Testis (tissue), 3 donors: ENCODE data around the gene SPAG5. TPM values are rescaled to one million over a fixed set of nuclear protein-coding genes. Genes with fewer than 3 reads are reported as not detected.

Source experiments
- DNase-seq: peaks from one replicate; pipeline ENCODE4 v3.0.0-alpha.2; 2019
- H3K27ac ChIP-seq, 2 donors: fragments of 200-600 bp; sonication (generic); one replicate each; pipeline ENCODE4 v1.5.1; 2019
- H3K27me3 ChIP-seq: fragments of 200-600 bp; sonication (generic); one replicate; pipeline ENCODE4 v1.5.1; 2019
- H3K36me3 ChIP-seq: fragments of 200-600 bp; sonication (generic); one replicate; pipeline ENCODE4 v1.5.1; 2017; ENCODE audit warnings: low read depth; ENCODE audit errors: missing control alignments
- H3K4me1 ChIP-seq: fragments of 200-600 bp; sonication (generic); one replicate; pipeline ENCODE4 v1.5.1; 2019
- H3K4me3 ChIP-seq, 2 donors: fragments of 200-600 bp; sonication (generic); one replicate each; pipeline ENCODE4 v1.5.1; 2017 to 2019
- H3K9me3 ChIP-seq: fragments of 200-600 bp; sonication (generic); one replicate; pipeline ENCODE4 v1.5.1; 2017
- POLR2A ChIP-seq: fragments of 450-650 bp; IDR thresholded peaks from one replicate; pipeline ENCODE4 v1.6.1; 2017; ENCODE audit warnings: antibody characterized with exemption, mild to moderate bottlenecking, moderate library complexity
- WGBS, 2 donors: methylation state at CpG; one replicate each; pipeline ENCODE4 v1.1.5; 2018; 5-methylcytosine and 5-hydroxymethylcytosine counted together
- intact Hi-C: fragments of 100-400 bp; cut with DNase I; formaldehyde crosslinking; loops from one replicate; pipeline ENCODE4 v1.15.1; 2023; ENCODE audit warnings: low total_unique reads
- polyA plus RNA-seq: library from polyadenylated mRNA; stranded (reverse); fragments of 350-450 nt; fragmentation: Illumina TruSeq; extraction: RNeasy Lipid Tissue Mini Kit (QIAGEN cat#74804); gene quantifications from one replicate; pipeline ENCODE4 v1.2.3, GENCODE V29; 2014; ENCODE audit warnings: low read depth, low replicate concordance; ENCODE audit not compliant: insufficient read depth
- total RNA-seq, 2 donors: library from RNA; depleted of rRNA; stranded (reverse); fragments of >200 nt; gene quantifications; one replicate each; pipeline ENCODE4 v1.2.3, GENCODE V29; 2016
- TF ChIP-seq, protein P1 (sequence below), 3 experiments: fragments of 450-650 bp in 2 of 3; fragments of 200-600 bp in 1 of 3; sonication (generic) in 1 of 3; IDR thresholded peaks; one replicate each; pipeline ENCODE4 v1.5.1; 2016 to 2019; ENCODE audit warnings: antibody characterized with exemption in 3 of 3, mild to moderate bottlenecking in 2 of 3, moderate library complexity in 1 of 3

SPAG5 gene
- total and polyA plus RNA-seq, 3 donors from 2014 or later, result 79.4 to 232 (median 116) TPM

DNA sequence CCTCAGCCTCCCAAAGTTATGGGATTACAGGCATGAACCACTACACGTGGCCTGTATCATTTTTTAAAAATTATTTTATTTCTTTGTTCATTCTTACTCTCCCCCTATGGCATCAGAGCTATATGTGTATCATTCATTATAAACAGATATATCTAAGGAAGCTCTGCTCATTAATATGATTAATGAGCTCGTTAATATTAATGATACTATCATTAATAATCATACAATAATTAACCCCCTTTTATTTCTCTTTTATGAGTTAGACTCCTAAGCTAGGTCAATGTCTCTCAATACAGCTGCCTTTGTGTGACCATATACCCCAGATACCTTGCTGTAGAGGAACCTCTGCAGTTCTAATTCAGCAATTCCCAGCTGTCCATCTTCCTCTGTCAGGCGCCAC lies 19.6 kb upstream of the SPAG5 start:
- intact Hi-C loops, result no loop called here
- Histone ChIP-seq H3K36me3 (no peaks in the 10 kb centered on the region), H3K27me3 (no peaks in the 10 kb centered on the region), H3K9me3 (no peaks in the 10 kb centered on the region), H3K4me1 (no peaks in the 10 kb centered on the region), H3K4me3 (no peak overlapping the region), H3K27ac (no peak overlapping the region)
- 91 to 96% methylated on average over 3 of the region's 3 CpGs for WGBS, 2 donors
- DNase-seq, result no peak
- TF ChIP-seq POLR2A, result no peak
- TF ChIP-seq, protein P1, sequence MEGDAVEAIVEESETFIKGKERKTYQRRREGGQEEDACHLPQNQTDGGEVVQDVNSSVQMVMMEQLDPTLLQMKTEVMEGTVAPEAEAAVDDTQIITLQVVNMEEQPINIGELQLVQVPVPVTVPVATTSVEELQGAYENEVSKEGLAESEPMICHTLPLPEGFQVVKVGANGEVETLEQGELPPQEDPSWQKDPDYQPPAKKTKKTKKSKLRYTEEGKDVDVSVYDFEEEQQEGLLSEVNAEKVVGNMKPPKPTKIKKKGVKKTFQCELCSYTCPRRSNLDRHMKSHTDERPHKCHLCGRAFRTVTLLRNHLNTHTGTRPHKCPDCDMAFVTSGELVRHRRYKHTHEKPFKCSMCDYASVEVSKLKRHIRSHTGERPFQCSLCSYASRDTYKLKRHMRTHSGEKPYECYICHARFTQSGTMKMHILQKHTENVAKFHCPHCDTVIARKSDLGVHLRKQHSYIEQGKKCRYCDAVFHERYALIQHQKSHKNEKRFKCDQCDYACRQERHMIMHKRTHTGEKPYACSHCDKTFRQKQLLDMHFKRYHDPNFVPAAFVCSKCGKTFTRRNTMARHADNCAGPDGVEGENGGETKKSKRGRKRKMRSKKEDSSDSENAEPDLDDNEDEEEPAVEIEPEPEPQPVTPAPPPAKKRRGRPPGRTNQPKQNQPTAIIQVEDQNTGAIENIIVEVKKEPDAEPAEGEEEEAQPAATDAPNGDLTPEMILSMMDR (IDR thresholded peaks at IDR 0.05), result no peak

DNA sequence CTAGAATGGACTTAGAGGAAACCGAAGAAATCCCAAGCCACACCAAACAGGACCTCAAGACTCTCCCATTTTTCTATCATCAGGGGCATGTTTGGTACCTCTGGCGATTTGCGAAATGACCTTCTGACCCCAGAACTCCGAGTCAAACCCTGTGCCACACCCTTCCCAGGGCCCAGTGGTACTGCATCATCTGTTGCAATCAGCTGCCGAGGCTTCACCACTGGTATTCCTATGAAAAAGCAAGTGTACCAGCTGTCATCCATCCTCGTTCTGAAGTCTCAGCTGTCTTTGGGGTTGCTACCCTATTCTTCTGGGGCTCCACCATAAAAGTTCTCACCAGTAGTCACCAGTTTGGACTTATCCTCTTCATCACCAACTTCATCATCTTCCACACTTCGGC lies 17.5 kb upstream of the SPAG5 start:
- TF ChIP-seq, protein P1 (IDR thresholded peaks at IDR 0.05), result no peak
- no peak for TF ChIP-seq POLR2A
- Histone ChIP-seq H3K4me3 (no peak overlapping the region), H3K9me3 (no peaks in the 10 kb centered on the region), H3K36me3 (no peaks in the 10 kb centered on the region), H3K27me3 (no peaks in the 10 kb centered on the region), H3K27ac (no peak overlapping the region), H3K4me1 (no peaks in the 10 kb centered on the region)
- 83 to 89% methylated on average over 7 of the region's 7 CpGs for WGBS, 2 donors
- no peak for DNase-seq
- intact Hi-C loops, result no loop called here

DNA sequence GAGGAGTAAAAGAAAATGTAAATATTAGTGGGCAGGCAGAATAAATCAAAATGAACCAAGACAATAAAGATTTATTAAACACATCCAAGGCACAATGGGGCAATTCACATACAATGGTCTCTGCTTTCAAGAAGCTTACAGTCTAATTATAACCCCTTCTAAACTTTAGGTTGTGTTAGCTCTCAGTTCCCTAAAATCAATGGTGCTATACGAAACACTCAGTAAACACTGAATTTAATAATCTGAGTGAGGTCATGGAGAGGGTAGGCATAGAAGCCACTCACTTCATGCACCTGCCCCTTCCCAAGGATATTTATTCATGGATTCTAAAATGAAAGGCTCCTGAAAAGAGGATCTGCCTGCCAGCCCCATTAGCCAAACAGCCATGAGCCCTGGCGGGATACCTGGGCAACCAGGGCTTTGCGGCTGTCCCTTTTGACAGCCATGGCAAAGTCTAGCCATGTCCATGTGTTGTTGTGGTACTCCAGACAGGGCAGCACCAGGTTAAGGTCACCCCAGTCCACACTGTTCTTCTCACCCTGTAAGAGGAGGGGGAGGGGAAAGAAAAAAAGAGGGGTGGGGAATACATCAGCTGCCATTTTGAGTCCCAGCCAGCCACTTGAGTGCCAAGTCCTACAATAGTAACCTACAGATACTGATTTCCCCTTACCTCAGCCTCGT lies 16.6 kb upstream of the SPAG5 start:
- no peaks in the 10 kb centered on the region for H3K9me3 ChIP-seq
- H3K27me3 ChIP-seq, result no peaks in the 10 kb centered on the region
- H3K27ac ChIP-seq, result no peak overlapping the region
- H3K4me1 ChIP-seq, result no peaks in the 10 kb centered on the region
- no peak for DNase-seq
- TF ChIP-seq, protein P1 (IDR thresholded peaks at IDR 0.05), result no peak
- TF ChIP-seq POLR2A, result no peak
- intact Hi-C loops, result no loop called here
- no peak overlapping the region for H3K4me3 ChIP-seq
- no peaks in the 10 kb centered on the region for H3K36me3 ChIP-seq
- 76 to 86% methylated on average over 4 of the region's 4 CpGs for WGBS, 2 donors

DNA sequence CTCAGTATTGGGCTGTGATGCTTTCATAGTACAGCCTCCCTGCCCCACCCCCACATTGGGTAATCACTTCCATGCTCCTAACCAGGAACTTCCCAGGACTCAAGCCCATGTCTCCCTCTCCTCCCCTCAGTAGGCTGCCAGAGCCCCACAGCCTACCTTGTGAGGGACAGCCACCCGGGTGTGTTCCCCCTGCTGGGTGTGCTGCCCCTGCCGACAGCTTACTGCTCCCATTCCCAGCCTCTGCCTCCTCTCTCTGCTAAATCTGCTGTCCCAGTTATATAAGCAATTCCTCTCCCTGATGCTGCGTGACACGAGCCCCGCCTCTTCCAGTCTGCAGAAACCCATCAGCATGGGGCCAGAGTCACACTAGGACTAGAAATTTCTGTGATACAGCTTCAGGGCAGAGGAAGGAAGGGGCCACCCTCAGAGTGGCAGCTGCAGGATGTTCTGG lies 15.1 kb upstream of the SPAG5 start, which contains the start of gene RSKR:
Gene RSKR (minus strand): TSS at position 255 of the 451 bp plus-strand sequence. CDS start 24 bp downstream, at position 231.
- TF ChIP-seq POLR2A, result no peak
- TF ChIP-seq, protein P1 (IDR thresholded peaks at IDR 0.05), result no peak
- Histone ChIP-seq H3K36me3 (no peaks in the 10 kb centered on the region), H3K4me3 (no peak within 1 kb of the TSS), H3K27me3 (no peaks in the 10 kb centered on the region), H3K27ac (no peak within 1 kb of the TSS), H3K9me3 (no peaks in the 10 kb centered on the region), H3K4me1 (no peaks in the 10 kb centered on the region)
- intact Hi-C loops, result no loop called here
- no peak for DNase-seq
- 69 to 75% methylated on average over 5 of the region's 5 CpGs for WGBS, 2 donors
